HepG2 (cell line): ENCODE measurements around the gene PRDM11. TPM values are rescaled to one million over a fixed set of nuclear protein-coding genes. Genes with fewer than 3 reads are reported as not detected.

Source experiments
- GZF1 ChIP-seq: sonication (generic); formaldehyde crosslinking; IDR thresholded peaks from 2 replicates; pipeline ENCODE4 v1.5.1; 2020; ENCODE audit warnings: mild to moderate bottlenecking, missing genetic modification reagents
- HDAC2 ChIP-seq: sonication (generic); formaldehyde crosslinking; IDR thresholded peaks from 2 replicates; pipeline ENCODE4 v1.4.0; 2020; ENCODE audit warnings: missing genetic modification reagents
- NCOA2 ChIP-seq: sonication (generic); formaldehyde crosslinking; IDR thresholded peaks from 2 replicates; pipeline ENCODE4 v1.8.0; 2022; ENCODE audit warnings: inconsistent platforms
- POLR2A ChIP-seq, 2 experiments: IDR thresholded peaks; 2 replicates each; pipeline ENCODE4 v1.6.1; 2011; ENCODE audit warnings: low read depth in 2 of 2, low read length in 2 of 2, mild to moderate bottlenecking in 1 of 2, moderate library complexity in 1 of 2; ENCODE audit not compliant: insufficient read depth in 1 of 2
- SP1 ChIP-seq, 2 experiments: fragments of 450-650 bp in 1 of 2; sonication (generic) in 1 of 2; formaldehyde crosslinking in 1 of 2; IDR thresholded peaks; 2 replicates each; pipeline versions ENCODE4 v1.4.0 to v1.6.1; 2016 to 2020; ENCODE audit warnings: missing genetic modification reagents in 1 of 2
- ZBTB1 ChIP-seq: sonication (generic); formaldehyde crosslinking; IDR thresholded peaks from 2 replicates; pipeline ENCODE4 v1.4.0; 2020; ENCODE audit warnings: missing genetic modification reagents, borderline replicate concordance
- polyA plus RNA-seq, 8 experiments: library from polyadenylated mRNA; depleted of rRNA in 3 of 8; stranded (reverse) in 7 of 8; unstranded in 1 of 8; fragments of >200 nt; fragmentation: Illumina TruSeq in 4 of 8; extraction: Trizol in 4 of 8; gene quantifications; 2 replicates each; pipeline versions ENCODE4 v1.2.1 to v1.2.3, GENCODE V29; 2011 to 2016; ENCODE audit warnings: low read depth in 4 of 8, missing spikeins in 1 of 8, mixed read lengths in 1 of 8; ENCODE audit not compliant: insufficient read depth in 1 of 8
- total RNA-seq, 5 experiments: library from RNA; depleted of rRNA; stranded (reverse); fragments of >200 nt; fragmentation: Illumina TruSeq; extraction: Trizol; gene quantifications; 2 replicates each; pipeline ENCODE4 v1.2.3, GENCODE V29; 2016; ENCODE audit warnings: low read depth in 1 of 5
- TF ChIP-seq, protein P1 (sequence below): sonication (generic); formaldehyde crosslinking; IDR thresholded peaks from one replicate; pipeline ENCODE4 v1.5.1; 2020; ENCODE audit warnings: mild to moderate bottlenecking, missing genetic modification reagents; ENCODE audit errors: not compliant biosample characterization
- TF ChIP-seq, protein P2 (sequence below): sonication (generic); formaldehyde crosslinking; IDR thresholded peaks from 2 replicates; pipeline ENCODE4 v1.5.1; 2020; ENCODE audit warnings: mild to moderate bottlenecking, missing genetic modification reagents, borderline replicate concordance
- TF ChIP-seq, protein P3 (sequence below): fragments of 450-650 bp; IDR thresholded peaks from 2 replicates; pipeline ENCODE4 v1.6.1; 2016
- TF ChIP-seq, protein P4 (sequence below): fragments of 450-650 bp; IDR thresholded peaks from 2 replicates; pipeline ENCODE4 v1.6.1; 2017

PRDM11 gene
- total and polyA plus RNA-seq, 2 of the 13 experiments (the other 11 are each of a cell fraction or from before 2014, with no cell fraction given): 3.4 to 4.7 TPM

DNA sequence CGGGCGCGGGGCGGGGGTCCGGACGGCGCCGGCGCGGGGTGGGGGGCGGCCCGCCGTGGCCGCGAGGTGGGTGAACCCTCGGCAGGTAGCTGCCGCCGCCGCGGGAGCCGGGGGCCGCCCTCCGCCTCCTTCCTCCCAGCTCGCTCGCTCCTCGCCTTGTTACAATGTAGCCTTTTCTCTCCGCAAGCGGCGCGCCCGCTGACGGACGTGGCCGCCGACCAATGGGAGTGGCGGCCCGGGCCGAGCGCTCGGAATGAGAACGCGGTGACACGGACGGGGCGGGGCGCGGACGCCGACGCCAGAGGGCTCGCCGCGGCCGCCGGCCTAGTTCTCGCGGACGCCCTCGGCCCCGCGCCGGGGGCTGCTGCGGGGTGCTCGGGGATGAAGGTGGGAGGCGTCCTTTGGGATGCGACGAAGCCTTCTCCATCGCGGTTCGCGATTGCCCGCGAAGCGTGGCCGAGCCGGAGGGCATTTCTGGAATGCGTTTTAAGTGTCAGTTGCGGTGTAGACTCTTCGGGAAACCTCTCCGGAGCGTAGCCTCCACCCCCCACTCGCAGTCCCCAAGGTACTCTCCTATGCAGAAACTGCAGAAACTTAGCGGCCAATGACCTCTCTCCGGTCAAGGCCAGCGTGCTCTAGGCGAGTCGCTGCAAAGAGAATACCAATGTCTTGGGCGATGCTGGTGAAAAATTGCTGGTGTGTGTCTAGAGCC, 734 bp downstream of the PRDM11 start (continued):
- TF ChIP-seq, protein P1, sequence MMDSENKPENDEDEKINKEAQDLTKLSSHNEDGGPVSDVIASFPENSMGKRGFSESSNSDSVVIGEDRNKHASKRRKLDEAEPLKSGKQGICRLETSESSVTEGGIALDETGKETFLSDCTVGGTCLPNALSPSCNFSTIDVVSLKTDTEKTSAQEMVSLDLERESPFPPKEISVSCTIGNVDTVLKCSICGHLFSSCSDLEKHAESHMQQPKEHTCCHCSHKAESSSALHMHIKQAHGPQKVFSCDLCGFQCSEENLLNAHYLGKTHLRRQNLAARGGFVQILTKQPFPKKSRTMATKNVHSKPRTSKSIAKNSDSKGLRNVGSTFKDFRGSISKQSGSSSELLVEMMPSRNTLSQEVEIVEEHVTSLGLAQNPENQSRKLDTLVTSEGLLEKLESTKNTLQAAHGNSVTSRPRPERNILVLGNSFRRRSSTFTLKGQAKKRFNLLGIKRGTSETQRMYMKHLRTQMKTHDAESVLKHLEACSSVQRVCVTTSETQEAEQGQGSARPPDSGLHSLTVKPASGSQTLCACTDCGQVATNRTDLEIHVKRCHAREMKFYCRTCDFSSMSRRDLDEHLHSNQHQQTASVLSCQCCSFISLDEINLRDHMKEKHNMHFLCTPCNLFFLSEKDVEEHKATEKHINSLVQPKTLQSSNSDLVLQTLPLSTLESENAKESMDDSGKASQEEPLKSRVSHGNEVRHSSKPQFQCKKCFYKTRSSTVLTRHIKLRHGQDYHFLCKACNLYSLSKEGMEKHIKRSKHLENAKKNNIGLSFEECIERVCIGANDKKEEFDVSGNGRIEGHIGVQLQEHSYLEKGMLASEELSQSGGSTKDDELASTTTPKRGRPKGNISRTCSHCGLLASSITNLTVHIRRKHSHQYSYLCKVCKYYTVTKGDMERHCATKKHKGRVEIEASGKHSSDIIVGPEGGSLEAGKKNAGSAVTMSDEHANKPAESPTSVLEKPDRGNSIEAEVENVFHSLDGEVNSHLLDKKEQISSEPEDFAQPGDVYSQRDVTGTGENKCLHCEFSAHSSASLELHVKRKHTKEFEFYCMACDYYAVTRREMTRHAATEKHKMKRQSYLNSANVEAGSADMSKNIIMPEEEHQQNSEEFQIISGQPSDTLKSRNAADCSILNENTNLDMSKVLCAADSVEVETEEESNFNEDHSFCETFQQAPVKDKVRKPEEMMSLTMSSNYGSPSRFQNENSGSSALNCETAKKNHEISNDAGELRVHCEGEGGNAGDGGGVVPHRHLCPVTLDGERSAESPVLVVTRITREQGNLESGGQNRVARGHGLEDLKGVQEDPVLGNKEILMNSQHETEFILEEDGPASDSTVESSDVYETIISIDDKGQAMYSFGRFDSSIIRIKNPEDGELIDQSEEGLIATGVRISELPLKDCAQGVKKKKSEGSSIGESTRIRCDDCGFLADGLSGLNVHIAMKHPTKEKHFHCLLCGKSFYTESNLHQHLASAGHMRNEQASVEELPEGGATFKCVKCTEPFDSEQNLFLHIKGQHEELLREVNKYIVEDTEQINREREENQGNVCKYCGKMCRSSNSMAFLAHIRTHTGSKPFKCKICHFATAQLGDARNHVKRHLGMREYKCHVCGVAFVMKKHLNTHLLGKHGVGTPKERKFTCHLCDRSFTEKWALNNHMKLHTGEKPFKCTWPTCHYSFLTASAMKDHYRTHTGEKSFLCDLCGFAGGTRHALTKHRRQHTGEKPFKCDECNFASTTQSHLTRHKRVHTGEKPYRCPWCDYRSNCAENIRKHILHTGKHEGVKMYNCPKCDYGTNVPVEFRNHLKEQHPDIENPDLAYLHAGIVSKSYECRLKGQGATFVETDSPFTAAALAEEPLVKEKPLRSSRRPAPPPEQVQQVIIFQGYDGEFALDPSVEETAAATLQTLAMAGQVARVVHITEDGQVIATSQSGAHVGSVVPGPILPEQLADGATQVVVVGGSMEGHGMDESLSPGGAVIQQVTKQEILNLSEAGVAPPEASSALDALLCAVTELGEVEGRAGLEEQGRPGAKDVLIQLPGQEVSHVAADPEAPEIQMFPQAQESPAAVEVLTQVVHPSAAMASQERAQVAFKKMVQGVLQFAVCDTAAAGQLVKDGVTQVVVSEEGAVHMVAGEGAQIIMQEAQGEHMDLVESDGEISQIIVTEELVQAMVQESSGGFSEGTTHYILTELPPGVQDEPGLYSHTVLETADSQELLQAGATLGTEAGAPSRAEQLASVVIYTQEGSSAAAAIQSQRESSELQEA (CRISPR knock-in tag): no peak
- TF ChIP-seq, protein P2, sequence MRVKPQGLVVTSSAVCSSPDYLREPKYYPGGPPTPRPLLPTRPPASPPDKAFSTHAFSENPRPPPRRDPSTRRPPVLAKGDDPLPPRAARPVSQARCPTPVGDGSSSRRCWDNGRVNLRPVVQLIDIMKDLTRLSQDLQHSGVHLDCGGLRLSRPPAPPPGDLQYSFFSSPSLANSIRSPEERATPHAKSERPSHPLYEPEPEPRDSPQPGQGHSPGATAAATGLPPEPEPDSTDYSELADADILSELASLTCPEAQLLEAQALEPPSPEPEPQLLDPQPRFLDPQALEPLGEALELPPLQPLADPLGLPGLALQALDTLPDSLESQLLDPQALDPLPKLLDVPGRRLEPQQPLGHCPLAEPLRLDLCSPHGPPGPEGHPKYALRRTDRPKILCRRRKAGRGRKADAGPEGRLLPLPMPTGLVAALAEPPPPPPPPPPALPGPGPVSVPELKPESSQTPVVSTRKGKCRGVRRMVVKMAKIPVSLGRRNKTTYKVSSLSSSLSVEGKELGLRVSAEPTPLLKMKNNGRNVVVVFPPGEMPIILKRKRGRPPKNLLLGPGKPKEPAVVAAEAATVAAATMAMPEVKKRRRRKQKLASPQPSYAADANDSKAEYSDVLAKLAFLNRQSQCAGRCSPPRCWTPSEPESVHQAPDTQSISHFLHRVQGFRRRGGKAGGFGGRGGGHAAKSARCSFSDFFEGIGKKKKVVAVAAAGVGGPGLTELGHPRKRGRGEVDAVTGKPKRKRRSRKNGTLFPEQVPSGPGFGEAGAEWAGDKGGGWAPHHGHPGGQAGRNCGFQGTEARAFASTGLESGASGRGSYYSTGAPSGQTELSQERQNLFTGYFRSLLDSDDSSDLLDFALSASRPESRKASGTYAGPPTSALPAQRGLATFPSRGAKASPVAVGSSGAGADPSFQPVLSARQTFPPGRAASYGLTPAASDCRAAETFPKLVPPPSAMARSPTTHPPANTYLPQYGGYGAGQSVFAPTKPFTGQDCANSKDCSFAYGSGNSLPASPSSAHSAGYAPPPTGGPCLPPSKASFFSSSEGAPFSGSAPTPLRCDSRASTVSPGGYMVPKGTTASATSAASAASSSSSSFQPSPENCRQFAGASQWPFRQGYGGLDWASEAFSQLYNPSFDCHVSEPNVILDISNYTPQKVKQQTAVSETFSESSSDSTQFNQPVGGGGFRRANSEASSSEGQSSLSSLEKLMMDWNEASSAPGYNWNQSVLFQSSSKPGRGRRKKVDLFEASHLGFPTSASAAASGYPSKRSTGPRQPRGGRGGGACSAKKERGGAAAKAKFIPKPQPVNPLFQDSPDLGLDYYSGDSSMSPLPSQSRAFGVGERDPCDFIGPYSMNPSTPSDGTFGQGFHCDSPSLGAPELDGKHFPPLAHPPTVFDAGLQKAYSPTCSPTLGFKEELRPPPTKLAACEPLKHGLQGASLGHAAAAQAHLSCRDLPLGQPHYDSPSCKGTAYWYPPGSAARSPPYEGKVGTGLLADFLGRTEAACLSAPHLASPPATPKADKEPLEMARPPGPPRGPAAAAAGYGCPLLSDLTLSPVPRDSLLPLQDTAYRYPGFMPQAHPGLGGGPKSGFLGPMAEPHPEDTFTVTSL: no peak
- peak; percentile 83 to 87 for TF ChIP-seq POLR2A (IDR thresholded peaks at IDR 0.05; ENCODE audit: insufficient read depth in 1 of 2, low read depth in 2 of 2, low read length in 2 of 2)
- no peak for TF ChIP-seq NCOA2 (CRISPR knock-in tag)
- TF ChIP-seq SP1 (IDR thresholded peaks at IDR 0.05): no peak
- peak; percentile 55 for TF ChIP-seq SP1 (CRISPR knock-in tag; IDR thresholded peaks at IDR 0.05)
- TF ChIP-seq, protein P3, sequence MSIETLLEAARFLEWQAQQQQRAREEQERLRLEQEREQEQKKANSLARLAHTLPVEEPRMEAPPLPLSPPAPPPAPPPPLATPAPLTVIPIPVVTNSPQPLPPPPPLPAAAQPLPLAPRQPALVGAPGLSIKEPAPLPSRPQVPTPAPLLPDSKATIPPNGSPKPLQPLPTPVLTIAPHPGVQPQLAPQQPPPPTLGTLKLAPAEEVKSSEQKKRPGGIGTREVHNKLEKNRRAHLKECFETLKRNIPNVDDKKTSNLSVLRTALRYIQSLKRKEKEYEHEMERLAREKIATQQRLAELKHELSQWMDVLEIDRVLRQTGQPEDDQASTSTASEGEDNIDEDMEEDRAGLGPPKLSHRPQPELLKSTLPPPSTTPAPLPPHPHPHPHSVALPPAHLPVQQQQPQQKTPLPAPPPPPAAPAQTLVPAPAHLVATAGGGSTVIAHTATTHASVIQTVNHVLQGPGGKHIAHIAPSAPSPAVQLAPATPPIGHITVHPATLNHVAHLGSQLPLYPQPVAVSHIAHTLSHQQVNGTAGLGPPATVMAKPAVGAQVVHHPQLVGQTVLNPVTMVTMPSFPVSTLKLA: no peak
- no peak for TF ChIP-seq GZF1 (CRISPR knock-in tag)
- TF ChIP-seq ZBTB1 (CRISPR knock-in tag): no peak
- TF ChIP-seq HDAC2 (CRISPR knock-in tag): no peak
- TF ChIP-seq, protein P4, sequence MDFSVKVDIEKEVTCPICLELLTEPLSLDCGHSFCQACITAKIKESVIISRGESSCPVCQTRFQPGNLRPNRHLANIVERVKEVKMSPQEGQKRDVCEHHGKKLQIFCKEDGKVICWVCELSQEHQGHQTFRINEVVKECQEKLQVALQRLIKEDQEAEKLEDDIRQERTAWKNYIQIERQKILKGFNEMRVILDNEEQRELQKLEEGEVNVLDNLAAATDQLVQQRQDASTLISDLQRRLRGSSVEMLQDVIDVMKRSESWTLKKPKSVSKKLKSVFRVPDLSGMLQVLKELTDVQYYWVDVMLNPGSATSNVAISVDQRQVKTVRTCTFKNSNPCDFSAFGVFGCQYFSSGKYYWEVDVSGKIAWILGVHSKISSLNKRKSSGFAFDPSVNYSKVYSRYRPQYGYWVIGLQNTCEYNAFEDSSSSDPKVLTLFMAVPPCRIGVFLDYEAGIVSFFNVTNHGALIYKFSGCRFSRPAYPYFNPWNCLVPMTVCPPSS: no peak
